Activated CD8-positive, alpha-beta T cell treated with anti-CD3 and anti-CD28 coated beads for 36 hours (primary cell): ENCODE results near the gene PTPRG. TPM values are rescaled to one million over a fixed set of nuclear protein-coding genes. Genes with fewer than 3 reads are reported as not detected.

Experiments
- ATAC-seq: fragments of 200-7000 bp; cut with Tn5 transposase; one replicate; pipeline ENCODE4 v1.10.0; 2021; ENCODE audit warnings: mild to moderate bottlenecking, moderate library complexity
- CTCF ChIA-PET: fragments of 350-600 bp; sonication (Branson Sonifier 250); formaldehyde crosslinking; loops from one replicate; lab custom pipeline; 2021; ENCODE audit warnings: antibody characterized with exemption; lab: Charles Lee
- POLR2A ChIA-PET: fragments of 350-600 bp; sonication (Branson Sonifier 250); formaldehyde crosslinking; loops from one replicate; lab custom pipeline; 2021; ENCODE audit warnings: antibody characterized with exemption; lab: Charles Lee
- DNase-seq: peaks from one replicate; pipeline ENCODE4 v3.0.0-alpha.2; 2020
- H3K27ac Mint-ChIP-seq: one replicate; pipeline ENCODE4 v1.8.0; 2021; ENCODE audit warnings: mild to moderate bottlenecking, mixed read lengths
- H3K27me3 Mint-ChIP-seq: one replicate; pipeline ENCODE4 v1.8.0; 2021; ENCODE audit warnings: mixed read lengths
- H3K36me3 Mint-ChIP-seq: one replicate; pipeline ENCODE4 v1.8.0; 2021; ENCODE audit warnings: low read depth, mixed read lengths
- H3K4me1 Mint-ChIP-seq: one replicate; pipeline ENCODE4 v1.8.0; 2021; ENCODE audit warnings: low read depth, mixed read lengths
- H3K4me3 Mint-ChIP-seq: one replicate; pipeline ENCODE4 v1.8.0; 2021; ENCODE audit warnings: mild to moderate bottlenecking, moderate library complexity, mixed read lengths
- H3K9me3 Mint-ChIP-seq: one replicate; pipeline ENCODE4 v1.8.0; 2021; ENCODE audit warnings: mixed read lengths
- intact Hi-C: fragments of 100-400 bp; cut with micrococcal nuclease; formaldehyde crosslinking; loops from one replicate; pipeline ENCODE4 v1.10.0; 2022
- total RNA-seq, 2 experiments: library from RNA; stranded (reverse); gene quantifications; one replicate each; pipeline ENCODE4 v1.2.3, GENCODE V29; 2021
- TF ChIP-seq, protein P1 (sequence below): fragments of 200-600 bp; IDR thresholded peaks from one replicate; pipeline ENCODE4 v1.8.0; 2022; ENCODE audit warnings: antibody characterized with exemption, mild to moderate bottlenecking

PTPRG gene
- total RNA-seq, 2 experiments from 2014 or later, result not detected

DNA sequence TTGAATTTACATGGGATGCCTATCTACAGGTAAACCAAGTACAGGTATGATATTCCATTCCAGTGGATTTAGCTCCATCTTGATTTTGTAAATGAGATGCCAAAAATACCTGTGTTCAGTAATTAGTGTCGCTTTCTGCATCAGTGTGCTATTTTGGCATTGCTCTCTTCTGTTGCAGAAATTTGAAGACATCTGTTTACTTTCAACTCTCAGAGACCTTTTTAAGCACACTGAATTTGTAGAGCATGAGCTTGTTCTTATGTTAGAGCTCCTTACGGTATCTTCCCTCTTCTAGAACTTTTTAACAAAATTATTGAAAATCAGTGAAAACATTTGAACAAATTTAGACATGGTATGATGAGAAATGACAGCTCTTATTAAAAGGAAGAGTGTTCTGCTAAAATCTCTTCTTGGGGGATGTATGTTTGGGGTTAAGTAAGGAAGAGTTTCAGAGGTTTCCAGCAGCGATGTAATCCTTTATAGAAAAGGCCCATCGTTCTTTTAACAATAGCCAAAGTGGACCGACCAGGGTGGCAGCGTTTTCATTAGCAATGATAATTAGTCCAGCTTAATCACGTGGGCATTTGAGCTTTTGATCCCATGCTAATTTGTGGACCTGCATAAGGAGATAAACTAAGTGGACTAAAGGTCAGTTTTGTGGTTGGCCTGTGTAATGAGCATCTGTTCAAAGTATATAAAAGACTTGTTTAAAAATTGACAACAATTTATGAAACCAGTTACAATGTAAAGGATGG is 385.4 kb downstream of the PTPRG start:
- no peak for DNase-seq
- no peaks in the 10 kb centered on the region for H3K4me1 Mint-ChIP-seq
- intact Hi-C loops, result no loop called here
- ChIA-PET CTCF (interaction anchor here (1.2 to 2.7 kb wide), 2 partner anchors 9 to 10 kb away, joined by 3 to 7 read pairs; no protein-coding TSS in a partner anchor), POLR2A (no interaction called here)
- no peak overlapping the region for H3K4me3 Mint-ChIP-seq
- H3K36me3 Mint-ChIP-seq, result no peaks in the 10 kb centered on the region
- H3K27me3 Mint-ChIP-seq, result no peaks in the 10 kb centered on the region
- H3K27ac Mint-ChIP-seq, result no peak overlapping the region
- no peak for ATAC-seq
- TF ChIP-seq, protein P1, sequence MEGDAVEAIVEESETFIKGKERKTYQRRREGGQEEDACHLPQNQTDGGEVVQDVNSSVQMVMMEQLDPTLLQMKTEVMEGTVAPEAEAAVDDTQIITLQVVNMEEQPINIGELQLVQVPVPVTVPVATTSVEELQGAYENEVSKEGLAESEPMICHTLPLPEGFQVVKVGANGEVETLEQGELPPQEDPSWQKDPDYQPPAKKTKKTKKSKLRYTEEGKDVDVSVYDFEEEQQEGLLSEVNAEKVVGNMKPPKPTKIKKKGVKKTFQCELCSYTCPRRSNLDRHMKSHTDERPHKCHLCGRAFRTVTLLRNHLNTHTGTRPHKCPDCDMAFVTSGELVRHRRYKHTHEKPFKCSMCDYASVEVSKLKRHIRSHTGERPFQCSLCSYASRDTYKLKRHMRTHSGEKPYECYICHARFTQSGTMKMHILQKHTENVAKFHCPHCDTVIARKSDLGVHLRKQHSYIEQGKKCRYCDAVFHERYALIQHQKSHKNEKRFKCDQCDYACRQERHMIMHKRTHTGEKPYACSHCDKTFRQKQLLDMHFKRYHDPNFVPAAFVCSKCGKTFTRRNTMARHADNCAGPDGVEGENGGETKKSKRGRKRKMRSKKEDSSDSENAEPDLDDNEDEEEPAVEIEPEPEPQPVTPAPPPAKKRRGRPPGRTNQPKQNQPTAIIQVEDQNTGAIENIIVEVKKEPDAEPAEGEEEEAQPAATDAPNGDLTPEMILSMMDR, result no peak
- H3K9me3 Mint-ChIP-seq, result no peaks in the 10 kb centered on the region

DNA sequence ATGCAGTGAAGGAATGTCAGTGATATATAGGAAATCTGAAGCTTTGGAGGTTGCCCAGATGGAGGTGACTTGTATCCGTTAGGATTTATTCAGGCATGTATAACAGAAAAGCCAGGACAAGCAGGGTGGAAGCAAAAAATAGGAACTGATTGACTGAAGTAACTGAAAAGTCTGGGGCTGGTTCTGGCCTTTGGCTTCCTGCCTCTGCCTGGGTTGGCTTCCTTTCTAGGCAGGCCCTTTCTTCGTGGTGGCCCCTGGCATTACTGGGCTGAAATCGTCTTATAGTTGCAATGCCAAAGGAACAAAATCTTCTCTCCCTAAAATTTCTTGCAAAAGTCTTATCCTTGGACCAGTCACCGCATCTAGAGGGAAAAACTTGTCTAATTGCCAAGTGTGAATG is 386.1 kb downstream of the PTPRG start:
- intact Hi-C loops, result no loop called here
- ChIA-PET CTCF (interaction anchor here (2.7 kb wide), 1 partner anchor 11 kb away, joined by 7 read pairs; no protein-coding TSS in a partner anchor), POLR2A (no interaction called here)
- H3K27me3 Mint-ChIP-seq, result no peaks in the 10 kb centered on the region
- no peaks in the 10 kb centered on the region for H3K36me3 Mint-ChIP-seq
- H3K4me3 Mint-ChIP-seq, result no peak overlapping the region
- H3K4me1 Mint-ChIP-seq, result no peaks in the 10 kb centered on the region
- H3K27ac Mint-ChIP-seq, result no peak overlapping the region
- no peaks in the 10 kb centered on the region for H3K9me3 Mint-ChIP-seq
- ATAC-seq (no peak), DNase-seq (no peak)
- TF ChIP-seq, protein P1, result no peak

DNA sequence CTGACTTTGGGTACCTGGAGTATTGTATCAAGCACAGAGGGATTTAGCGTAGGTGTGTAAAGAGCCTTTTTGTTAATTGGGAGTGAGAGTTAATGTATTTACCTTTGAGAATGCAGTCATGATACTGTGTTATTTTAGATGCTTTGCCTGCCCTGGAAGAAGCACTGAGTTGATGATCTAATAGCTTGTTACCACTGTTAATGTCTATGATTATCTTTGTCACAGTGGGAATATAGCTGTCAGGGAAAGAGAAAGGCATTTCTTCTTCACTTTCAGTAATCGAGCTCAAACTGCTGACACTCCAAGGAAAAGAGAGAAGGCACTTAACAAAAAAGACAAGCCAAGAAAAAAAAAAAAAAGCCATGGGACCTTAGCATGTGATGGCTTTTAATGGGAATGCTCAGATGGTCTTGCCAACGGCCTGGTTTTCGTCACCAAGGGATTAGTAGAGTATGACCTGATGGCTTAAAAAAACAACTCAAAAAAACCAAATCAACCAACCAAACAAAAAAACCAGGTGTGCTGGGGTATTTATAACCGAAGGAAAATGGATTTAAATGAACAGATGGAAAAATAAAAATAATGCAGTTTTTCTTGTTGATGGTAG is 387.4 kb downstream of the PTPRG start:
- H3K36me3 Mint-ChIP-seq, result no peaks in the 10 kb centered on the region
- H3K27me3 Mint-ChIP-seq, result no peaks in the 10 kb centered on the region
- POLR2A ChIA-PET, result no interaction called here
- CTCF ChIA-PET, result no interaction called here
- TF ChIP-seq, protein P1, result no peak
- H3K9me3 Mint-ChIP-seq, result no peaks in the 10 kb centered on the region
- no peak for DNase-seq
- no peak for ATAC-seq
- no peak overlapping the region for H3K4me3 Mint-ChIP-seq
- intact Hi-C loops, result no loop called here
- no peak overlapping the region for H3K27ac Mint-ChIP-seq
- no peaks in the 10 kb centered on the region for H3K4me1 Mint-ChIP-seq

DNA sequence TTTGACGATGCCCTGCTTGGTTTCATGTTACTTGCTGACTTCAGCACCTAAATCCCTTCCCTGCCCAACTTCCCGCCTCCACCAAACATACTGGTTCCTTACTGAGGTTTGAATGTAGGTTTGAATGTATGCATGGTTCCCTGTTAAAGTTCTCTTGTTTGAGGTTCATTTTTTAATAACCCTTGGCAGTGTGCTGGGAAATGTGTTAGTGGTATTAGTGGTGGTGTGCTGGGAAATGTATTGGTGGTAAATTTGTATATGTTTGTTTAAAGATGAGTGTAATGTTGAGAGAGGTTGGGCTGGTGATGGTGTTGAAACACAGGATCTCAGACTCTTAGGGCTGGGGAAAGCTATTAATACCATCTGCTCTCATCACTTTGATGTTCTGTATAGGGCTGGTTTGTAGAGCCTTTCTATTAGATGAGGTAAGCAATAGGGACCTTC is 392.7 kb downstream of the PTPRG start:
- intact Hi-C loops, result no loop called here
- TF ChIP-seq, protein P1, result no peak
- ChIA-PET CTCF (no interaction called here), POLR2A (no interaction called here)
- Mint-ChIP-seq H3K4me3 (no peak overlapping the region), H3K27me3 (peaks cover 1% of the 10 kb centered on the region), H3K27ac (no peak overlapping the region), H3K4me1 (no peaks in the 10 kb centered on the region), H3K9me3 (no peaks in the 10 kb centered on the region), H3K36me3 (no peaks in the 10 kb centered on the region)
- DNase-seq (no peak), ATAC-seq (no peak)

DNA sequence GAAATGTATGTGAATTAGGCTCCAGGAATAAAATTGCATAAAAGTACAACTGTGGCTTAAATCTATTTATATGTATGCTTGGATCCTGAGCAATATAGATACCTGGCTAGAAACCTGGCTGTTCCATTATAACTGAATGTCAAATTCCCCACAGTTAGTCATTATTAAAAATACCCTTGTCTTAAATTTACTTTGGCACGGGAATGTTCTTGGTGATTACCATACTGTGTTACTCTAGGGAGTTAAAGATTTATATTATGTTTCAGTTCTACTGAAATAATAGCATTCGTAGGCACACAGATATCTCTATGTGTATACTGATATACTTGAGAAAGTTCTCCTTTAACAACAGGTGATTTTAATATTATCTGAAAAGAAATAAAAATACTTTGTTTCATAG is 394.1 kb downstream of the PTPRG start:
- Mint-ChIP-seq H3K9me3 (no peaks in the 10 kb centered on the region), H3K4me3 (no peak overlapping the region), H3K36me3 (no peaks in the 10 kb centered on the region), H3K4me1 (no peaks in the 10 kb centered on the region), H3K27ac (no peak overlapping the region), H3K27me3 (peaks cover 1% of the 10 kb centered on the region)
- ChIA-PET POLR2A (no interaction called here), CTCF (no interaction called here)
- no peak for ATAC-seq
- TF ChIP-seq, protein P1, result no peak
- DNase-seq, result no peak
- intact Hi-C loops, result no loop called here
